Mesendoderm (in vitro differentiated cells): ENCODE measurements around the gene GDA.

Source experiments
- DNase-seq: peaks from one replicate; pipeline ENCODE4 v3.0.0; 2013
- H2AK5ac ChIP-seq: 2 replicates; pipeline ENCODE4 v1.6.1; 2013; ENCODE audit warnings: low read length, inconsistent platforms
- H2BK120ac ChIP-seq: 2 replicates; pipeline ENCODE4 v1.6.1; 2013; ENCODE audit warnings: low read depth, mild to moderate bottlenecking, low read length, moderate library complexity, mixed read lengths
- H2BK15ac ChIP-seq: replicated peaks from 2 replicates; pipeline ENCODE4 v1.6.1; 2013; ENCODE audit warnings: low read depth, mild to moderate bottlenecking, moderate library complexity
- H2BK5ac ChIP-seq: 2 replicates; pipeline ENCODE4 v1.6.1; 2013; ENCODE audit warnings: low read length, inconsistent platforms
- H3K18ac ChIP-seq: 2 replicates; pipeline ENCODE4 v1.6.1; 2013; ENCODE audit warnings: mild to moderate bottlenecking, low read length, mixed read lengths
- H3K23ac ChIP-seq: one replicate; pipeline ENCODE4 v1.6.1; 2013; ENCODE audit warnings: low read length
- H3K27ac ChIP-seq: 2 replicates; pipeline ENCODE4 v1.5.1; 2013; ENCODE audit warnings: low read depth, mild to moderate bottlenecking, inconsistent platforms, low read length, moderate library complexity
- H3K27me3 ChIP-seq: 2 replicates; pipeline ENCODE4 v1.6.1; 2013; ENCODE audit warnings: low read length, control low read depth, mild to moderate bottlenecking, inconsistent platforms; ENCODE audit not compliant: insufficient read depth, poor library complexity
- H3K36me3 ChIP-seq: 2 replicates; pipeline ENCODE4 v1.6.1; 2013; ENCODE audit warnings: low read length, inconsistent platforms; ENCODE audit not compliant: control insufficient read depth, insufficient read depth
- H3K4ac ChIP-seq: one replicate; pipeline ENCODE4 v1.6.1; 2013; ENCODE audit warnings: low read depth, mild to moderate bottlenecking, low read length, moderate library complexity
- H3K4me1 ChIP-seq: 2 replicates; pipeline ENCODE4 v1.6.1; 2013; ENCODE audit warnings: low read depth, low read length, inconsistent platforms; ENCODE audit not compliant: control insufficient read depth
- H3K4me2 ChIP-seq: 2 replicates; pipeline ENCODE4 v1.6.1; 2013; ENCODE audit warnings: low read length
- H3K4me3 ChIP-seq: 2 replicates; pipeline ENCODE4 v1.5.1; 2013; ENCODE audit warnings: mild to moderate bottlenecking, low read length
- H3K56ac ChIP-seq: one replicate; pipeline ENCODE4 v1.6.1; 2013; ENCODE audit warnings: low read length
- H3K79me1 ChIP-seq: 2 replicates; pipeline ENCODE4 v1.6.1; 2013; ENCODE audit warnings: low read length, inconsistent platforms
- H3K79me2 ChIP-seq: 2 replicates; pipeline ENCODE4 v1.6.1; 2013; ENCODE audit warnings: mild to moderate bottlenecking, low read length; ENCODE audit not compliant: control insufficient read depth, insufficient read depth
- H3K9ac ChIP-seq: 2 replicates; pipeline ENCODE4 v1.6.1; 2013; ENCODE audit warnings: low read length, inconsistent platforms
- H4K5ac ChIP-seq: one replicate; pipeline ENCODE4 v1.6.1; 2013; ENCODE audit warnings: low read length
- H4K8ac ChIP-seq: one replicate; pipeline ENCODE4 v1.6.1; 2013; ENCODE audit warnings: low read depth, mild to moderate bottlenecking, control low read depth, low read length, moderate library complexity
- WGBS: extraction: QIAGEN DNeasy Blood & Tissue Kit; methylation state at CpG from one replicate; pipeline ENCODE4 v1.1.7; 2013; ENCODE audit warnings: low lambda C conversion rate, missing lambda C conversion rate; ENCODE audit not compliant: insufficient coverage; ENCODE audit errors: extremely low coverage; 5-methylcytosine and 5-hydroxymethylcytosine counted together

Gene GDA

DNA sequence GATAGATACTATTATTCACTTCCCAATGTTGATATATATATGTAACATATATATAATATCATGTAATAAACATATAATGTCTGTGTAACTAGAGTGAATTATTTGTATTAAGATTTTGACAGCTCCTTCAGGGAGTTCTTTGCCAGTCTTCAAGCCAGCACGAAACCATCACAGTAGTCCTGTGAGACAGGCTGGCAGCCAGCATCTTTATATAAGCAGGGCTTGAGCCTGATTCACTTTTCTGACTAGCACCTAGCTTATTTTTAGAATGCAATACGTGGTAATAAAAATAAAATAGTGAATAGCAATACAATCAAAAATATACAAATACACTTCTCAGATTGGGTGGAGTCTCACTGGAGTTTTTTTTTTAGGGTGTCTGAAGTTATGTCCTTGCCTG, 20.7 kb upstream of the GDA start:
- Histone ChIP-seq H3K79me1 (no peaks in the 10 kb centered on the region), H3K4me2 (no peak overlapping the region), H2BK5ac (no peak overlapping the region), H3K27me3 (no peaks in the 10 kb centered on the region), H3K23ac (no peak overlapping the region), H2BK120ac (no peak overlapping the region), H4K5ac (no peak overlapping the region), H3K18ac (no peak overlapping the region), H3K27ac (no peak overlapping the region), H3K9ac (no peak overlapping the region), H3K56ac (no peak overlapping the region), H4K8ac (no peak overlapping the region), H3K4ac (no peak overlapping the region), H3K79me2 (no peaks in the 10 kb centered on the region), H3K4me1 (no peaks in the 10 kb centered on the region), H3K4me3 (no peak overlapping the region), H2AK5ac (no peak overlapping the region), H2BK15ac (no peak overlapping the region), H3K36me3 (no peaks in the 10 kb centered on the region)
- no CpG with 5 or more reads among the region's 2 CpGs for WGBS
- DNase-seq: no peak

DNA sequence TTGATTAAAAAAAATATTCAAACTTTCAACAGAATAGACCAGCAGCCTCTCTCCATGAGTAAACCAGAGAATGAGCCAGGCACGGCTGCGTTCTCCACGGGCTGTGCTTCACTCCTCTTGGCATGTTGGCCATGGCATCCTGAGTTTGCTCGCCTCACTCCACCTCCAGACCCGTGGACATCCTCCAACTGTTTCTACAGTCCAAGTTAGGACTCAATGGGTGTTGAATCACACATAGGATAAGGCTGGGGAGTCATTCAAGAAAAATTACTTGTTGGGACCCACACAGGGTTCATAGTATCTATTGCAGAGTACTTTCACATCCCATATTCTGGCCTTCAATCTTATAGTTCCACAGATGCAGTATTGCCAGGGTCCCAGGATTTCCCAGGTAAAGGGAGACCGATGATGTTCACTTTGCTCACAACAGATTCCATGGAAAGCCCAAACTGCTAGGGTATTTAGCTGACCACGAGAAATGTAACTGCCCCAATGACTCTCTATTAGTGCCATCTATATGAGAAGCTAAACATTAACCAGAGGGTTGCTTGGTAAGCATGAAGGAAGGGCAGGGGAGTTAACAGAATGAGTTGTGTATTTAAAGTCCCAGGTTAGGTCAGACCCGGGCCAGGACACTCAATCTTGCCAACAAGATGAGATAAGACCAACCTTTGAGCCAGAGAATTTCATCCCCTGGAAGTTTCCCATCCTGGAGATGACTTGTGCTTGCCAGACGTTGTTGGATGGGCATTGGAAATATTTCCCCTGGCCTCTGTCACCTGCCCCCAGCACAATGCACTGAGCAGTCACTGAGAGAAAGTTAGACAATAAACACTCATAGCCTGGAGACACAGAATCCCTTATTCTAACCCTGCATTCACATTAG, 19.7 kb upstream of the GDA start:
- no CpG with 5 or more reads among the region's 9 CpGs for WGBS
- Histone ChIP-seq H3K79me1 (no peaks in the 10 kb centered on the region), H2AK5ac (no peak overlapping the region), H3K27me3 (no peaks in the 10 kb centered on the region), H3K56ac (no peak overlapping the region), H3K9ac (no peak overlapping the region), H2BK5ac (no peak overlapping the region), H3K4ac (no peak overlapping the region), H3K27ac (no peak overlapping the region), H4K8ac (no peak overlapping the region), H3K4me3 (no peak overlapping the region), H2BK15ac (no peak overlapping the region), H3K23ac (no peak overlapping the region), H3K18ac (no peak overlapping the region), H3K36me3 (no peaks in the 10 kb centered on the region), H3K4me2 (no peak overlapping the region), H4K5ac (no peak overlapping the region), H3K79me2 (no peaks in the 10 kb centered on the region), H2BK120ac (no peak overlapping the region), H3K4me1 (no peaks in the 10 kb centered on the region)
- DNase-seq: no peak

DNA sequence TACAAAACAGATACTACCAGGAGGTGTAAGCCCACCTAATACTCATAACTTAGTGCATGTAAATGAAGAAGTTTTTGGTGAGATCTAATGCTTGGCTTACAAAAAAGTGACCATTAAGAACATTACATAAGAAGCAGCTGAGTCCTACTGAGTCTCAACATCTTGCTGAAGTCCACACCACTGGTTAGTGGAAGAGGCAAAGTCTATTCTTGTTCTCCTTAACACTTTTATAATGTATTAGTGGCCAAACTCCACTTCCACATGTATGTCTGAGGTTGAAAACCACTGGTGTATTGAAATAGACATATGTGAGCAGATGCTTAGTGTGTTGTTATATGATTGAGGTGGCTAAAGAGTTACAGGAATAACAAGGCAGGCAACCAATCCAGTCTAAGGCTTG, 18.9 kb upstream of the GDA start:
- Histone ChIP-seq H2BK15ac (no peak overlapping the region), H2AK5ac (no peak overlapping the region), H3K4me1 (no peaks in the 10 kb centered on the region), H3K18ac (no peak overlapping the region), H3K4ac (no peak overlapping the region), H3K79me2 (no peaks in the 10 kb centered on the region), H3K9ac (no peak overlapping the region), H3K23ac (no peak overlapping the region), H2BK5ac (no peak overlapping the region), H3K79me1 (no peaks in the 10 kb centered on the region), H3K4me3 (no peak overlapping the region), H3K27me3 (no peaks in the 10 kb centered on the region), H3K27ac (no peak overlapping the region), H3K56ac (no peak overlapping the region), H4K8ac (no peak overlapping the region), H3K4me2 (no peak overlapping the region), H2BK120ac (no peak overlapping the region), H3K36me3 (no peaks in the 10 kb centered on the region), H4K5ac (no peak overlapping the region)
- no peak for DNase-seq

DNA sequence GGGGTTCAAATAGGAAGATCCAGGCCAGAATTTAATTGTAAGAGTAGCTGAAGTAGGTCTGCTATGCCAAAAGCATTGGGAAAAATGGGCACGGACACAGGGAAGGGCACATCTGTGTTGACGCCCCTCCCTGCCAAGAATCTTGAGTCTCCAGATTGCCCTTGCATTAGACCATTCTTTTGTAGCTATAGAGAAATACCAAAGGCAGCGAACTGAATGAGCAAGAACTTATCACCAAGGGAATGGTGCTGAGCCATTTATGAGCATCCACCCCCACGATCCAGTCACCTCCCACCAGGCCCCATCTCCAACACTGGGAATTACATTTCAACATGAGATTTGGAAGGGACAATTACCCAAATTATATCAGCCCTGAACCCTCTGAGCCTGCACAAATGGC, 18.0 kb upstream of the GDA start:
- no peak for DNase-seq
- Histone ChIP-seq H4K5ac (no peak overlapping the region), H3K4me2 (no peak overlapping the region), H3K18ac (no peak overlapping the region), H3K56ac (no peak overlapping the region), H2AK5ac (no peak overlapping the region), H2BK5ac (no peak overlapping the region), H3K4ac (no peak overlapping the region), H3K9ac (no peak overlapping the region), H3K36me3 (no peaks in the 10 kb centered on the region), H4K8ac (no peak overlapping the region), H3K4me3 (no peak overlapping the region), H3K27ac (no peak overlapping the region), H3K23ac (no peak overlapping the region), H2BK15ac (no peak overlapping the region), H3K4me1 (no peaks in the 10 kb centered on the region), H3K27me3 (no peaks in the 10 kb centered on the region), H3K79me1 (no peaks in the 10 kb centered on the region), H3K79me2 (no peaks in the 10 kb centered on the region), H2BK120ac (no peak overlapping the region)
- no CpG with 5 or more reads among the region's 4 CpGs for WGBS

DNA sequence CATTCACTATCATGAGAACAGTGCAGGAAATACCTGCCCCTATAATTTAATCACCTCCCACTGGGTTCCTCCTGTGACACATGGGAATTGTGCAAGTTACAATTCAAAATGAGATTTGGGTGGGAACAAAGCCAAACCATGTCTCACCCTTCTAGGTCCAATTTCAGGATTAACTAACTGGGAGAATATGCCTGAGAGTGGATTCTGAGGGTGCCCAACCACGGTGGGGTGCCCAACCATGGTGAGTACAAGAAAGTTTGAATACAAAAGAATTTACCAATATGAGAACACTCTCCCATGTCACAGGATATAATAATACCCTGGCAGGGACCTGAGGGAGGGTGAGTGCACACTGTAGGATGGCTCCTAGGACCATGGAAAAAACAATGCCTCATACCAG, 17.2 kb upstream of the GDA start:
- Histone ChIP-seq H3K36me3 (no peaks in the 10 kb centered on the region), H3K79me2 (no peaks in the 10 kb centered on the region), H2BK5ac (no peak overlapping the region), H3K4ac (no peak overlapping the region), H3K79me1 (no peaks in the 10 kb centered on the region), H3K27ac (no peak overlapping the region), H3K23ac (no peak overlapping the region), H3K27me3 (no peaks in the 10 kb centered on the region), H3K4me3 (no peak overlapping the region), H4K5ac (no peak overlapping the region), H3K4me2 (no peak overlapping the region), H3K56ac (no peak overlapping the region), H2BK15ac (no peak overlapping the region), H2AK5ac (no peak overlapping the region), H2BK120ac (no peak overlapping the region), H3K9ac (no peak overlapping the region), H4K8ac (no peak overlapping the region), H3K4me1 (no peaks in the 10 kb centered on the region), H3K18ac (no peak overlapping the region)
- no CpG with 5 or more reads among the region's 1 CpG for WGBS
- no peak for DNase-seq
